A549 (cell line): ENCODE data around the gene SPSB1. TPM values are rescaled to one million over a fixed set of nuclear protein-coding genes. Genes with fewer than 3 reads are reported as not detected.

Source experiments
- ATAC-seq, 2 experiments: fragments of 200-7000 bp in 1 of 2; fragments of >200 bp in 1 of 2; cut with Nextera tagmentation in 1 of 2; cut with Tn5 transposase in 1 of 2; 3 replicates each; pipeline versions ENCODE4 v1.8.0 to v1.9.1; 2018 to 2020; ENCODE audit warnings: mild to moderate bottlenecking in 1 of 2, moderate library complexity in 1 of 2
- CTCF ChIA-PET: fragments of 300-600 bp; sonication (Branson Sonifier 250); formaldehyde crosslinking; extraction: SDS; loops from one replicate; lab custom pipeline; 2021; ENCODE audit warnings: antibody characterized with exemption, inconsistent platforms; lab: Yijun Ruan, JAX
- POLR2A ChIA-PET: fragments of 350-600 bp; formaldehyde crosslinking; extraction: SDS; loops from one replicate; lab custom pipeline; 2021; ENCODE audit warnings: antibody characterized with exemption, inconsistent platforms; lab: Yijun Ruan, JAX
- DNase-seq, 2 experiments: peaks; one replicate each; pipeline versions ENCODE4 v3.0.0 to v3.0.0-alpha.2; 2011 to 2016; ENCODE audit warnings: low read depth in 1 of 2, low spot score in 1 of 2
- FAIRE-seq: peaks from 2 replicates; lab custom pipeline; 2011; peaks lifted over from hg19 to GRCh38; lab: Jason Lieb, UNC
- H3K27ac ChIP-seq, 2 experiments: fragments of >200 bp; sonication (Bioruptor Twin); formaldehyde crosslinking; 3 replicates each; pipeline ENCODE4 v1.5.1; 2016 to 2017
- H3K4me1 ChIP-seq: fragments of >200 bp; sonication (Bioruptor Twin); formaldehyde crosslinking; 3 replicates; pipeline ENCODE4 v1.6.1; 2016
- H3K4me2 ChIP-seq: fragments of >200 bp; sonication (Bioruptor Twin); formaldehyde crosslinking; 3 replicates; pipeline ENCODE4 v1.6.1; 2016
- H3K4me3 ChIP-seq: fragments of >200 bp; sonication (Bioruptor Twin); formaldehyde crosslinking; 3 replicates; pipeline ENCODE4 v1.5.1; 2016
- H3K9me3 ChIP-seq: fragments of >200 bp; sonication (Bioruptor Twin); formaldehyde crosslinking; 3 replicates; pipeline ENCODE4 v1.6.1; 2016
- BHLHE40 ChIP-seq: IDR thresholded peaks from 2 replicates; pipeline ENCODE4 v1.6.1; 2012; ENCODE audit warnings: low read depth, low read length, inconsistent platforms
- CEBPB ChIP-seq, 2 experiments: fragments of >200 bp in 1 of 2; sonication (Bioruptor Twin) in 1 of 2; formaldehyde crosslinking in 1 of 2; IDR thresholded peaks; 2 replicates each; pipeline ENCODE4 v1.6.1; 2012 to 2016
- EHF ChIP-seq: fragments of 250-450 bp; sonication (Bioruptor Pico); IDR thresholded peaks from 2 replicates; pipeline ENCODE4 v1.5.0; 2020; ENCODE audit warnings: mild to moderate bottlenecking
- EP300 ChIP-seq, 2 experiments: fragments of >200 bp; sonication (Bioruptor Twin); formaldehyde crosslinking; IDR thresholded peaks; 2 replicates in 1 of 2; 3 replicates in 1 of 2; pipeline ENCODE4 v1.6.1; 2016 to 2017
- FOSL2 ChIP-seq, 2 experiments: fragments of 450-650 bp in 1 of 2; fragments of >200 bp in 1 of 2; sonication (Bioruptor Twin) in 1 of 2; formaldehyde crosslinking; IDR thresholded peaks; 2 replicates each; pipeline versions ENCODE4 v1.5.0 to v1.6.1; 2016 to 2020; ENCODE audit warnings: mild to moderate bottlenecking in 1 of 2, moderate library complexity in 1 of 2
- HOXA7 ChIP-seq: fragments of 250-450 bp; sonication (Bioruptor Pico); IDR thresholded peaks from 2 replicates; pipeline ENCODE4 v1.5.0; 2020; ENCODE audit warnings: mild to moderate bottlenecking, moderate library complexity
- HOXB13 ChIP-seq: fragments of 250-450 bp; sonication (Bioruptor Pico); IDR thresholded peaks from 2 replicates; pipeline ENCODE4 v1.5.0; 2020; ENCODE audit warnings: low read depth, mild to moderate bottlenecking, moderate library complexity
- JUN ChIP-seq, 2 experiments: fragments of >200 bp; sonication (Bioruptor Twin); formaldehyde crosslinking; IDR thresholded peaks; 2 replicates in 1 of 2; 3 replicates in 1 of 2; pipeline ENCODE4 v1.6.1; 2016 to 2017
- JUNB ChIP-seq: fragments of >200 bp; sonication (Bioruptor Twin); formaldehyde crosslinking; IDR thresholded peaks from 2 replicates; pipeline ENCODE4 v1.6.1; 2016
- MAFK ChIP-seq: fragments of 450-650 bp; IDR thresholded peaks from 2 replicates; pipeline ENCODE4 v1.6.1; 2014; ENCODE audit not compliant: partially characterized antibody
- MYC ChIP-seq: IDR thresholded peaks from 2 replicates; pipeline ENCODE4 v1.6.1; 2012; ENCODE audit warnings: mild to moderate bottlenecking, inconsistent platforms, low read length, improper control_type of control experiment, borderline replicate concordance
- NPAS2 ChIP-seq: fragments of 250-450 bp; sonication (Bioruptor Pico); IDR thresholded peaks from 2 replicates; pipeline ENCODE4 v1.8.0; 2022; ENCODE audit warnings: mild to moderate bottlenecking, moderate library complexity, borderline replicate concordance
- POLR2AphosphoS2 ChIP-seq: conservative IDR thresholded peaks from 2 replicates; pipeline ENCODE4 v1.6.1; 2012; ENCODE audit warnings: low read length, improper control_type of control experiment, inconsistent platforms
- RARB ChIP-seq: fragments of 250-450 bp; sonication (Bioruptor Pico); IDR thresholded peaks from 2 replicates; pipeline ENCODE4 v1.8.0; 2021; ENCODE audit warnings: mild to moderate bottlenecking, moderate library complexity
- ZFP36 ChIP-seq: fragments of 450-650 bp; IDR thresholded peaks from 2 replicates; pipeline ENCODE4 v1.6.1; 2014; ENCODE audit warnings: borderline replicate concordance; ENCODE audit not compliant: partially characterized antibody
- ZNF302 ChIP-seq: fragments of 250-450 bp; sonication (Bioruptor Pico); IDR thresholded peaks from 2 replicates; pipeline ENCODE4 v1.9.0; 2021; ENCODE audit warnings: inconsistent platforms, mild to moderate bottlenecking, moderate library complexity
- ZSCAN20 ChIP-seq: fragments of 250-450 bp; sonication (Bioruptor Pico); IDR thresholded peaks from 2 replicates; pipeline ENCODE4 v1.8.0; 2022; ENCODE audit warnings: mild to moderate bottlenecking, moderate library complexity
- WGBS: methylation state at CpG from one replicate; pipeline ENCODE4 v1.1.6; 2017; ENCODE audit errors: missing lambda C conversion rate; 5-methylcytosine and 5-hydroxymethylcytosine counted together
- polyA plus RNA-seq, 4 experiments: library from polyadenylated mRNA; depleted of rRNA in 3 of 4; stranded (reverse); fragments of >200 nt; fragmentation: RNase III in 1 of 4; extraction: RNeasy Plus Mini Kit Qiagen cat#74134 plus additional on column Dnase treatment in 1 of 4; gene quantifications; 2 replicates in 3 of 4; 3 replicates in 1 of 4; pipeline ENCODE4 v1.2.3, GENCODE V29; 2011 to 2017
- TF ChIP-seq, protein P1 (sequence below): fragments of >200 bp; sonication (Bioruptor Twin); formaldehyde crosslinking; IDR thresholded peaks from 3 replicates; pipeline ENCODE4 v1.5.1; 2016
- TF ChIP-seq, protein P2 (sequence below): fragments of 250-450 bp; sonication (Bioruptor Pico); IDR thresholded peaks from 2 replicates; pipeline ENCODE4 v1.5.0; 2020; ENCODE audit warnings: low read depth, mild to moderate bottlenecking, moderate library complexity

The SPSB1 gene
- polyA plus RNA-seq, 2 of the 4 experiments (the other 2 are of a cell fraction), result 22.3 to 23.7 TPM

DNA sequence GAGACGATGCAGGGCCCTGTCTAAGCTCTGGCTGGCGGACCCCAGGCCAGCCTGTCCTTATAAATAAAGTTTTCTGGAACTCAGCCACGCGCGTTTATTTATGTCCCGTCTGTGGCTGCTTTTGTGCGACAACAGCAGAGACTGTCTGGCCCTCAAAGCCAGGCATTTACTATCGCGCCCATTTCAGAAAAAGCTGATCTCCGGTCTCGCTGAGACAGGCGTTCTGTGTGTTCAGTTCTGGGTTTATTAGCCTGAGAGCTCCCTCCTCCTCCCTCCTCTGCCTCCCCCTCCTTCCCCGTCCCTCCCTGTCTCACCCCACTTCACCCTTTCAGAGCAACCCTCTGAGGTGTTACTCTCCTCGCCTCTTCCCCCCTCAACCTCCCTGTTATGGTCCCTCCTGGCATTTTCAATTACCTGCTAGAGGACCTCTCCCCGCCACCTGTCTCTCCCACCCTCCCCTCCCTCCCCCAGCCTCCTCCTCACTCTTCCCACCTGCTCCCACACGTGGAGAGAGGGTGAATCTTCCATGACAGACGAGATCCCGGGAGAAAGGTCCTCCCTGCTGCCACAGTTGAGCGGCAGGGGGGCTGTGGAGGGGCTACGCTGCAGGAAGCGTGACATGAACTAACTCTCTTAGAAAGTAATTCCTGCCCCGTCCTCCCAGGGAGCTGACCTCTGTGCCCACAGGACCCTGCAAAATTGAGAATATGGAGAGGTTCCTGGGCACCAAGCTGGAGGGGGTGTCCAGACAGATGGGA, 59.9 kb downstream of the SPSB1 start (continued):
- TF ChIP-seq POLR2AphosphoS2, result no peak
- TF ChIP-seq RARB, result no peak
- TF ChIP-seq ZNF302 (CRISPR knock-in tag), result no peak
- TF ChIP-seq HOXB13, result no peak
- no peak for TF ChIP-seq FOSL2 (IDR thresholded peaks at IDR 0.05)
- no peak for TF ChIP-seq FOSL2 (CRISPR knock-in tag; IDR thresholded peaks at IDR 0.05)
- TF ChIP-seq MYC, result no peak

DNA sequence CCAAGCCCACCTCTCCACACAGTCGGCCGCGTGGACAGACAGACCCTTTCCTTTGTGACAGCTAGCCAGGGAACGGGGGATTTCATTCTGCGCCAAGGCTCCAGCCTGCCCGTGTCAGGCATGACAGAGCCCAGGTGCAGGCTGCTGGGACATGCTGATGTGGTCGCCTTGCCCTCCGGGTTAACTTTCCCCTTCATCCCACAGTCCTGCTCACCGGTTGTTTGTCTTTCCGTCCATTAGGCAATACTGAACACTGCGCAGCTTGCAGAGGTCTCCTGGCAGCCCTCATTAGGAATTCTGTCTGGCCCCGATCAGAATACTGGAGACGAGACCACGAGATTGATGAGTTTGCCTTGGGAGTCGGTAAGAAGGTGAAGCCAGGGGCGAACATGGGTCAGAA, 62.8 kb downstream of the SPSB1 start:
- WGBS, result 79% methylated on average over 15 of the region's 16 CpGs
- DNase-seq (no peak), ATAC-seq (no peak)
- POLR2A ChIA-PET, result no interaction called here
- no peak overlapping the region for H3K27ac ChIP-seq
- no peak for TF ChIP-seq ZSCAN20
- TF ChIP-seq, all 56 proteins: peak for 0
- no peak for FAIRE-seq
- H3K4me3 ChIP-seq, result no peak overlapping the region
- no peak overlapping the region for H3K4me2 ChIP-seq
- peaks cover 22% of the 10 kb centered on the region; the same call in 2 of the 3 replicates for H3K4me1 ChIP-seq
- H3K9me3 ChIP-seq, result no peaks in the 10 kb centered on the region
- CTCF ChIA-PET, result interaction anchor here (1.1 to 1.4 kb wide), 2 partner anchors 89 to 135 kb away, joined by 3 read pairs; no protein-coding TSS in a partner anchor

DNA sequence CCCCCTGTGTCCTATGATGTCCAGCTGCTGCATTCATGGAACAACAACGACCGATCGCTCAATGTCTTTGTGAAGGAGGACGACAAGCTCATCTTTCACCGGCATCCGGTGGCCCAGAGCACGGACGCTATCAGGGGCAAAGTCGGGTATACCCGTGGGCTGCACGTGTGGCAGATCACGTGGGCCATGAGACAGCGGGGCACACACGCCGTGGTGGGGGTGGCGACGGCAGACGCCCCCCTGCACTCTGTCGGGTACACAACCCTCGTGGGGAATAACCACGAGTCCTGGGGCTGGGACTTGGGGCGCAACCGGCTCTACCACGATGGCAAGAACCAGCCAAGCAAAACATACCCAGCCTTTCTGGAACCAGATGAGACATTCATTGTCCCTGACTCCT, 63.3 kb downstream of the SPSB1 start:
- ATAC-seq (no peak), FAIRE-seq (no peak), DNase-seq (no peak)
- ChIA-PET POLR2A (no interaction called here), CTCF (interaction anchor here (1.1 to 1.4 kb wide), 2 partner anchors 89 to 135 kb away, joined by 3 read pairs; no protein-coding TSS in a partner anchor)
- TF ChIP-seq HOXA7 (CRISPR knock-in tag) (no peak), NPAS2 (CRISPR knock-in tag) (no peak), EHF (CRISPR knock-in tag) (no peak), JUNB (no peak), CEBPB (IDR thresholded peaks at IDR 0.05) (no peak), MAFK (no peak), EP300 (IDR thresholded peaks at IDR 0.05) (no peak), BHLHE40 (no peak), JUN (IDR thresholded peaks at IDR 0.05) (no peak), ZFP36 (no peak)
- TF ChIP-seq, protein P1, sequence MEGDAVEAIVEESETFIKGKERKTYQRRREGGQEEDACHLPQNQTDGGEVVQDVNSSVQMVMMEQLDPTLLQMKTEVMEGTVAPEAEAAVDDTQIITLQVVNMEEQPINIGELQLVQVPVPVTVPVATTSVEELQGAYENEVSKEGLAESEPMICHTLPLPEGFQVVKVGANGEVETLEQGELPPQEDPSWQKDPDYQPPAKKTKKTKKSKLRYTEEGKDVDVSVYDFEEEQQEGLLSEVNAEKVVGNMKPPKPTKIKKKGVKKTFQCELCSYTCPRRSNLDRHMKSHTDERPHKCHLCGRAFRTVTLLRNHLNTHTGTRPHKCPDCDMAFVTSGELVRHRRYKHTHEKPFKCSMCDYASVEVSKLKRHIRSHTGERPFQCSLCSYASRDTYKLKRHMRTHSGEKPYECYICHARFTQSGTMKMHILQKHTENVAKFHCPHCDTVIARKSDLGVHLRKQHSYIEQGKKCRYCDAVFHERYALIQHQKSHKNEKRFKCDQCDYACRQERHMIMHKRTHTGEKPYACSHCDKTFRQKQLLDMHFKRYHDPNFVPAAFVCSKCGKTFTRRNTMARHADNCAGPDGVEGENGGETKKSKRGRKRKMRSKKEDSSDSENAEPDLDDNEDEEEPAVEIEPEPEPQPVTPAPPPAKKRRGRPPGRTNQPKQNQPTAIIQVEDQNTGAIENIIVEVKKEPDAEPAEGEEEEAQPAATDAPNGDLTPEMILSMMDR, result no peak
- TF ChIP-seq, protein P2, sequence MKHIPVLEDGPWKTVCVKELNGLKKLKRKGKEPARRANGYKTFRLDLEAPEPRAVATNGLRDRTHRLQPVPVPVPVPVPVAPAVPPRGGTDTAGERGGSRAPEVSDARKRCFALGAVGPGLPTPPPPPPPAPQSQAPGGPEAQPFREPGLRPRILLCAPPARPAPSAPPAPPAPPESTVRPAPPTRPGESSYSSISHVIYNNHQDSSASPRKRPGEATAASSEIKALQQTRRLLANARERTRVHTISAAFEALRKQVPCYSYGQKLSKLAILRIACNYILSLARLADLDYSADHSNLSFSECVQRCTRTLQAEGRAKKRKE (CRISPR knock-in tag), result no peak
- Histone ChIP-seq H3K27ac (no peak overlapping the region), H3K9me3 (no peaks in the 10 kb centered on the region), H3K4me2 (no peak overlapping the region), H3K4me1 (peaks cover 21% of the 10 kb centered on the region; the same call in 1 of the 3 replicates), H3K4me3 (no peak overlapping the region)
- WGBS, result 96% methylated on average over 6 of the region's 24 CpGs
